H1 (cell line): Measurements from ENCODE around the gene CYBA. TPM values are rescaled to one million over a fixed set of nuclear protein-coding genes. Genes with fewer than 3 reads are reported as not detected.

Experiments
- CTCF ChIA-PET: fragments of 300-600 bp; sonication (Branson Sonifier 250); formaldehyde crosslinking; loops from one replicate; lab custom pipeline; 2021; ENCODE audit not compliant: partially characterized antibody; lab: Charles Lee
- POLR2A ChIA-PET: fragments of 300-600 bp; sonication (Branson Sonifier 250); formaldehyde crosslinking; loops from one replicate; lab custom pipeline; 2021; ENCODE audit warnings: inconsistent platforms; ENCODE audit not compliant: partially characterized antibody; lab: Charles Lee
- DNase-seq, 2 experiments: peaks; one replicate each; pipeline versions ENCODE4 v3.0.0 to v3.0.0-alpha.2; 2010 to 2022; ENCODE audit warnings: low spot score in 2 of 2, low read depth in 1 of 2, mixed read lengths in 1 of 2
- FAIRE-seq: peaks from 2 replicates; lab custom pipeline; 2011; peaks lifted over from hg19 to GRCh38; lab: Jason Lieb, UNC
- H2AFZ ChIP-seq: 2 replicates; pipeline ENCODE4 v1.8.1; 2012; ENCODE audit warnings: low read length, inconsistent platforms
- H2AK5ac ChIP-seq: 2 replicates; pipeline ENCODE4 v1.6.1; 2013; ENCODE audit warnings: low read depth, low read length
- H2BK120ac ChIP-seq: replicated peaks from 2 replicates; pipeline ENCODE3; 2013; ENCODE audit warnings: low read depth, low read length, inconsistent platforms
- H2BK12ac ChIP-seq: 2 replicates; pipeline ENCODE4 v1.6.1; 2013; ENCODE audit warnings: low read depth, low read length
- H2BK15ac ChIP-seq: 2 replicates; pipeline ENCODE4 v1.6.1; 2013; ENCODE audit warnings: low read length
- H2BK20ac ChIP-seq: 2 replicates; pipeline ENCODE4 v1.6.1; 2013; ENCODE audit warnings: low read length
- H2BK5ac ChIP-seq: 2 replicates; pipeline ENCODE4 v1.6.1; 2013; ENCODE audit warnings: low read depth, low read length
- H3K14ac ChIP-seq: 2 replicates; pipeline ENCODE4 v1.6.1; 2013; ENCODE audit warnings: inconsistent platforms; ENCODE audit not compliant: insufficient read length
- H3K18ac ChIP-seq: 2 replicates; pipeline ENCODE4 v1.6.1; 2013; ENCODE audit warnings: low read length; ENCODE audit errors: extremely low read depth
- H3K23ac ChIP-seq: 2 replicates; pipeline ENCODE4 v1.6.1; 2013; ENCODE audit warnings: inconsistent platforms; ENCODE audit not compliant: insufficient read length
- H3K23me2 ChIP-seq: 2 replicates; pipeline ENCODE4 v1.6.1; 2013; ENCODE audit warnings: low read depth, low read length
- H3K27ac ChIP-seq: 2 replicates; pipeline ENCODE4 v1.6.1; 2011; ENCODE audit warnings: low read depth, low read length, inconsistent platforms
- H3K27me3 ChIP-seq, 4 experiments: replicated peaks in 1 of 4; 1 replicate in 1 of 4; 2 replicates in 3 of 4; pipeline versions ENCODE4 v1.6.1 to v1.8.1; 2011 to 2013; ENCODE audit warnings: low read length in 3 of 4, mild to moderate bottlenecking in 3 of 4, inconsistent platforms in 2 of 4, mixed read lengths in 2 of 4, moderate library complexity in 1 of 4; ENCODE audit not compliant: control insufficient read depth in 3 of 4, insufficient read depth in 3 of 4; ENCODE audit errors: extremely low read depth in 1 of 4
- H3K36me3 ChIP-seq, 4 experiments: 2 replicates each; pipeline versions ENCODE4 v1.6.1 to v1.8.1; 2011 to 2013; ENCODE audit warnings: mild to moderate bottlenecking in 4 of 4, low read length in 3 of 4, moderate library complexity in 2 of 4, control low read depth in 1 of 4, inconsistent platforms in 1 of 4; ENCODE audit not compliant: insufficient read depth in 4 of 4, control insufficient read depth in 2 of 4
- H3K4ac ChIP-seq: replicated peaks from 2 replicates; pipeline ENCODE3; 2013; ENCODE audit warnings: low read length, low read depth, mixed read lengths, inconsistent platforms; ENCODE audit not compliant: insufficient read length
- H3K4me1 ChIP-seq, 4 experiments: replicated peaks in 1 of 4; 1 replicate in 1 of 4; 2 replicates in 3 of 4; pipeline versions ENCODE4 v1.6.1 to v1.8.1; 2011 to 2013; ENCODE audit warnings: low read length in 3 of 4, inconsistent platforms in 2 of 4, mixed read lengths in 1 of 4; ENCODE audit not compliant: insufficient read depth in 4 of 4, control insufficient read depth in 3 of 4
- H3K4me2 ChIP-seq, 2 experiments: 2 replicates each; pipeline versions ENCODE4 v1.6.1 to v1.8.1; 2011 to 2013; ENCODE audit warnings: low read depth in 2 of 2, low read length in 2 of 2, control low read depth in 1 of 2, inconsistent platforms in 1 of 2, mild to moderate bottlenecking in 1 of 2; ENCODE audit not compliant: insufficient read depth in 1 of 2
- H3K4me3 ChIP-seq, 4 experiments: fragments of 200-600, 300-600 bp in 1 of 4; sonication (generic), shearing (Covaris generic), sonication (Bioruptor Twin) in 1 of 4; 2 replicates each; pipeline versions ENCODE4 v1.5.1 to v1.8.1; 2011 to 2016; ENCODE audit warnings: low read length in 4 of 4, low read depth in 3 of 4, control low read depth in 2 of 4, inconsistent platforms in 2 of 4, mild to moderate bottlenecking in 2 of 4, mixed read lengths in 1 of 4, moderate library complexity in 1 of 4; ENCODE audit not compliant: insufficient read depth in 2 of 4; ENCODE audit errors: extremely low read depth in 1 of 4
- H3K56ac ChIP-seq: replicated peaks from 2 replicates; pipeline ENCODE3; 2013; ENCODE audit warnings: low read depth, mild to moderate bottlenecking, mixed read lengths, low read length, inconsistent platforms; ENCODE audit not compliant: insufficient read length
- H3K79me1 ChIP-seq: 2 replicates; pipeline ENCODE4 v1.6.1; 2013; ENCODE audit warnings: low read depth, low read length, control low read depth
- H3K79me2 ChIP-seq, 2 experiments: 2 replicates each; pipeline versions ENCODE4 v1.6.1 to v1.8.1; 2012 to 2013; ENCODE audit warnings: low read length in 2 of 2, mild to moderate bottlenecking in 2 of 2, inconsistent platforms in 1 of 2; ENCODE audit not compliant: insufficient read depth in 2 of 2, control insufficient read depth in 1 of 2
- H3K9ac ChIP-seq, 4 experiments: replicated peaks in 1 of 4; 1 replicate in 1 of 4; 2 replicates in 3 of 4; pipeline versions ENCODE4 v1.6.1 to v1.8.1; 2011 to 2013; ENCODE audit warnings: low read depth in 3 of 4, low read length in 3 of 4, control low read depth in 2 of 4, mild to moderate bottlenecking in 2 of 4, moderate library complexity in 2 of 4, inconsistent platforms in 1 of 4; ENCODE audit errors: extremely low read depth in 1 of 4
- H3K9me3 ChIP-seq, 2 experiments: 2 replicates each; pipeline versions ENCODE4 v1.6.1 to v1.8.1; 2012 to 2013; ENCODE audit warnings: mild to moderate bottlenecking in 2 of 2, moderate library complexity in 2 of 2, control low read depth in 1 of 2, inconsistent platforms in 1 of 2, low read depth in 1 of 2, low read length in 1 of 2, mixed read lengths in 1 of 2; ENCODE audit not compliant: insufficient read depth in 2 of 2
- H4K20me1 ChIP-seq, 2 experiments: replicated peaks in 1 of 2; 2 replicates each; pipeline versions ENCODE3 to v1.8.1; 2011 to 2013; ENCODE audit warnings: inconsistent platforms in 2 of 2, low read length in 2 of 2, mild to moderate bottlenecking in 1 of 2; ENCODE audit not compliant: insufficient read depth in 2 of 2, control insufficient read depth in 1 of 2
- H4K5ac ChIP-seq: 2 replicates; pipeline ENCODE4 v1.6.1; 2013; ENCODE audit warnings: low read length, low read depth, mixed read lengths, inconsistent platforms; ENCODE audit not compliant: insufficient read length
- H4K8ac ChIP-seq: 2 replicates; pipeline ENCODE4 v1.8.0; 2013; ENCODE audit warnings: mild to moderate bottlenecking, moderate library complexity, low read length, inconsistent platforms; ENCODE audit not compliant: insufficient read depth; ENCODE audit errors: extremely low read depth
- H4K91ac ChIP-seq: replicated peaks from 2 replicates; pipeline ENCODE3; 2013; ENCODE audit warnings: low read length, mixed read lengths, inconsistent platforms; ENCODE audit not compliant: insufficient read length
- ASH2L ChIP-seq: fragments of 200-600, 300-600 bp; sonication (generic); IDR thresholded peaks from one replicate; pipeline ENCODE4 v1.7.1; 2017; ENCODE audit warnings: low read length
- CBX8 ChIP-seq: fragments of 300-800, 300-1000 bp; sonication (generic); IDR thresholded peaks from 2 replicates; pipeline ENCODE4 v1.7.1; 2016; ENCODE audit warnings: low read depth, low read length, borderline replicate concordance
- EGR1 ChIP-seq: IDR thresholded peaks from 2 replicates; pipeline ENCODE4 v1.6.1; 2011; ENCODE audit warnings: low read depth, low read length, borderline replicate concordance
- JUND ChIP-seq: IDR thresholded peaks from 2 replicates; pipeline ENCODE4 v1.6.1; 2011; ENCODE audit warnings: mild to moderate bottlenecking, improper control_type of control experiment, low read length
- RAD21 ChIP-seq, 2 experiments: IDR thresholded peaks in 1 of 2; conservative IDR thresholded peaks in 1 of 2; 2 replicates each; pipeline ENCODE4 v1.6.1; 2011; ENCODE audit warnings: low read depth in 2 of 2, low read length in 2 of 2, improper control_type of control experiment in 1 of 2, inconsistent platforms in 1 of 2, mild to moderate bottlenecking in 1 of 2, moderate library complexity in 1 of 2
- RFX5 ChIP-seq: IDR thresholded peaks from 2 replicates; pipeline ENCODE4 v1.6.1; 2011; ENCODE audit warnings: low read depth, low read length, improper control_type of control experiment, borderline replicate concordance
- RXRA ChIP-seq: IDR thresholded peaks from 2 replicates; pipeline ENCODE4 v1.6.1; 2011; ENCODE audit warnings: low read depth, mild to moderate bottlenecking, low read length, moderate library complexity; ENCODE audit not compliant: insufficient read depth
- SIX5 ChIP-seq: IDR thresholded peaks from 2 replicates; pipeline ENCODE4 v1.6.1; 2011; ENCODE audit warnings: mild to moderate bottlenecking, low read depth, low read length
- WGBS, 2 experiments: shearing (Covaris generic) in 1 of 2; methylation state at CpG; one replicate each; pipeline versions ENCODE4 v1.1.6 to v1.1.7; 2013 to 2015; ENCODE audit warnings: low lambda C conversion rate in 2 of 2, mixed read lengths in 2 of 2, inconsistent platforms in 1 of 2, low coverage in 1 of 2, missing lambda C conversion rate in 1 of 2; ENCODE audit not compliant: insufficient replicate concordance in 2 of 2, insufficient coverage in 1 of 2, insufficient read length in 1 of 2; ENCODE audit errors: extremely low coverage in 1 of 2, missing lambda C conversion rate in 1 of 2; 5-methylcytosine and 5-hydroxymethylcytosine counted together
- polyA plus RNA-seq, 7 experiments: library from polyadenylated mRNA; depleted of rRNA in 3 of 7; stranded (reverse) in 5 of 7; unstranded in 2 of 7; fragments of >200 nt in 5 of 7; fragments of 200-250 nt in 2 of 7; gene quantifications; 1 replicate in 5 of 7; 2 replicates in 1 of 7; 4 replicates in 1 of 7; pipeline versions ENCODE4 v1.2.1 to v1.2.3, GENCODE V29; 2011 to 2013; ENCODE audit warnings: missing spikeins in 2 of 7, mixed read lengths in 2 of 7
- total RNA-seq: library from RNA; stranded (reverse); fragmentation: NEBNext Ultra II Directional; extraction: Animal tissue kit (Norgen Biotek cat#: 25700); gene quantifications from 2 replicates; pipeline ENCODE4 v1.2.1, GENCODE V29; 2021
- TF ChIP-seq, protein P1 (sequence below): IDR thresholded peaks from 2 replicates; pipeline ENCODE4 v1.6.1; 2012; ENCODE audit warnings: inconsistent platforms
- TF ChIP-seq, protein P2 (sequence below): IDR thresholded peaks from 2 replicates; pipeline ENCODE4 v1.6.1; 2011; ENCODE audit warnings: low read depth, mild to moderate bottlenecking, low read length; ENCODE audit not compliant: insufficient read depth

The CYBA gene
- total and polyA plus RNA-seq, 2 of the 8 experiments (the other 6 are each of a cell fraction or from before 2014, with no cell fraction given), result 136 to 254 TPM

DNA sequence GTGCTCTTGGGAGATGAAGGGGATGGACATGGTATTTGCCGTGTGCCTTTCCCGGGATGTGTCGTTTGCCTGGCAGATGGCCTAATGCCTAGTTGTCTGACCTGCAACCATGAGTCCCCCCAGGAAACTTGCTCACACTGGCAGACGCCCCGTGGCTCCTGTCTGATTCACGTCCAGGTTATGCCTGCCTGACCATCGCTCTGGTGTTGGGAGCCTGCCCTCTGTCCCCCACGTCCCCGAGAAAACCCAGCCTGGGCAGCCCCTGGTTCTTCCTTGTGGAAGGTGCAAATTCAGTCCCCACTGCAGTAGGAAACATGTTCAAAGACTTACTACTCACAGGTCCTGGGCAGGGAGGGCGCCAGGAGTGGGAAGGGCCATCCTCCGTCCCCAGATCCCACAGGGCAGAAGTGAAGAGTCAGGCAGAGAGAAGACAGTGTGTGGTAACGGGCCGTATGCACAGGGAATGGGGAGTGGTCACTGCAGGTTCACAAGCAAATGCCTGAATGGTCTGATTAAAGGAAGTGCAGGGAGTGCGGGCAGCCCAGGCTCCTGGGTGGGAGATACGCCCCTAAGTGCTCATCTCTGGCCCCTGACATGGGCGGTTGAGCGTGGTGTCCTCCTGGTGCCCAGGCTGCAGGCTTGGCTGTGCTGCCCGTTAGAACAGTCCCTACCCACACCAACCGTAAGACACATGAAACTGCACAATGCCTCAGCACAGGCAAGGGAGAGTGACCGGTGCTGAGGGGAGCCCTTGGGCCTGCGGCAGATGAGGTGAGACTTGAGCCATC, 39.7 kb upstream of the CYBA start:
- no peak for FAIRE-seq
- no peak overlapping the region for H3K23ac ChIP-seq
- CTCF ChIA-PET, result interaction anchor here (0.8 to 2.3 kb wide), 4 partner anchors 8 to 94 kb away, joined by 3 to 9 read pairs (median 4); no protein-coding TSS in a partner anchor
- no peak for TF ChIP-seq RXRA
- TF ChIP-seq SIX5, result no peak
- TF ChIP-seq CBX8, result no peak
- TF ChIP-seq, protein P1, sequence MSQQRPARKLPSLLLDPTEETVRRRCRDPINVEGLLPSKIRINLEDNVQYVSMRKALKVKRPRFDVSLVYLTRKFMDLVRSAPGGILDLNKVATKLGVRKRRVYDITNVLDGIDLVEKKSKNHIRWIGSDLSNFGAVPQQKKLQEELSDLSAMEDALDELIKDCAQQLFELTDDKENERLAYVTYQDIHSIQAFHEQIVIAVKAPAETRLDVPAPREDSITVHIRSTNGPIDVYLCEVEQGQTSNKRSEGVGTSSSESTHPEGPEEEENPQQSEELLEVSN, result no peak
- TF ChIP-seq RAD21 (IDR thresholded peaks at IDR 0.05 in 1 of 2, conservative IDR thresholded peaks at IDR 0.05 in 1 of 2; ENCODE audit: low read depth in 2 of 2, low read length in 2 of 2), result no peak
- TF ChIP-seq ASH2L, result no peak
- TF ChIP-seq, protein P2, sequence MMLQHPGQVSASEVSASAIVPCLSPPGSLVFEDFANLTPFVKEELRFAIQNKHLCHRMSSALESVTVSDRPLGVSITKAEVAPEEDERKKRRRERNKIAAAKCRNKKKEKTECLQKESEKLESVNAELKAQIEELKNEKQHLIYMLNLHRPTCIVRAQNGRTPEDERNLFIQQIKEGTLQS, result no peak
- TF ChIP-seq JUND, result no peak
- TF ChIP-seq RFX5, result no peak
- TF ChIP-seq EGR1, result no peak

More for the DNA sequence above, 39.7 kb upstream of the CYBA start:
- Histone ChIP-seq H2AFZ (no peak overlapping the region), H2AK5ac (no peak overlapping the region), H2BK120ac (no peak overlapping the region), H3K56ac (no peak overlapping the region), H4K5ac (no peak overlapping the region), H2BK5ac (no peak overlapping the region), H3K9ac (no peak overlapping the region; a peak in 2 of 7 replicates), H2BK20ac (no peak overlapping the region), H3K14ac (no peak overlapping the region), H4K20me1 (peaks cover 0 to 1% of the 10 kb centered on the region in 2 experiments), H3K18ac (no peak overlapping the region), H2BK12ac (peak overlapping the region; percentile 55; the same call in 1 of the 2 replicates), H3K4me3 (no peak overlapping the region), H3K79me2 (no peaks in the 10 kb centered on the region), H3K36me3 (no peaks in the 10 kb centered on the region), H3K4me2 (no peak overlapping the region), H3K27ac (no peak overlapping the region), H3K4me1 (peaks cover 0 to 5% (median 4%) of the 10 kb centered on the region in 4 experiments; a peak in 6 of 7 replicates), H4K91ac (no peak overlapping the region), H3K4ac (peak overlapping the region; percentile 83), H3K9me3 (no peaks in the 10 kb centered on the region), H3K27me3 (peaks cover 0 to 11% (median 9%) of the 10 kb centered on the region in 4 experiments; a peak in 3 of 7 replicates), H4K8ac (no peak overlapping the region), H3K79me1 (no peaks in the 10 kb centered on the region), H2BK15ac (peak overlapping the region; percentile 1; the same call in 1 of the 2 replicates), H3K23me2 (peaks cover 8% of the 10 kb centered on the region; the same call in 1 of the 2 replicates)
- 82% methylated on average over 21 of the region's 21 CpGs; no CpG with 5 or more reads in 1 of the 2 experiments for WGBS, 2 experiments
- no peak for DNase-seq
- POLR2A ChIA-PET, result interaction anchor here (0.6 kb wide), 1 partner anchor 1013 kb away, joined by 3 read pairs; no protein-coding TSS in a partner anchor
